Chondrocyte (in vitro differentiated cells): Measurements from ENCODE around the gene KCNJ10. TPM values are rescaled to one million over a fixed set of nuclear protein-coding genes. Genes with fewer than 3 reads are reported as not detected.

ENCODE experiments used
- DNase-seq: peaks from one replicate; pipeline ENCODE4 v3.0.0; 2021; ENCODE audit warnings: mixed read lengths, low spot score
- H3K27ac Mint-ChIP-seq: one replicate; pipeline ENCODE4 v1.8.0; 2021; ENCODE audit warnings: mild to moderate bottlenecking, moderate library complexity, mixed read lengths; ENCODE audit not compliant: unreplicated experiment
- H3K27me3 Mint-ChIP-seq: 2 replicates; pipeline ENCODE4 v1.8.0; 2021; ENCODE audit warnings: low read depth, mixed read lengths
- H3K36me3 Mint-ChIP-seq: 2 replicates; pipeline ENCODE4 v1.8.0; 2021; ENCODE audit warnings: low read depth, mixed read lengths
- H3K4me1 Mint-ChIP-seq: 2 replicates; pipeline ENCODE4 v1.8.0; 2021; ENCODE audit warnings: low read depth, mild to moderate bottlenecking, mixed read lengths
- H3K4me3 Mint-ChIP-seq: one replicate; pipeline ENCODE4 v1.8.0; 2021; ENCODE audit warnings: mild to moderate bottlenecking, moderate library complexity, mixed read lengths; ENCODE audit not compliant: unreplicated experiment
- H3K9me3 Mint-ChIP-seq: 2 replicates; pipeline ENCODE4 v1.8.0; 2021; ENCODE audit warnings: low read depth, mixed read lengths
- CTCF ChIP-seq: fragments of 200-600 bp; sonication (generic); IDR thresholded peaks from 2 replicates; pipeline ENCODE4 v1.5.0; 2021; ENCODE audit warnings: antibody characterized with exemption, mild to moderate bottlenecking, moderate library complexity
- total RNA-seq: library from RNA; stranded (reverse); gene quantifications from 3 replicates; pipeline ENCODE4 v1.2.1, GENCODE V29; 2021

KCNJ10 gene
- total RNA-seq, 1 donor from 2014 or later: not detected

GRCh38 chr1:160076295-160076694 lies 6.3 kb upstream of the KCNJ10 start:
- no peaks in the 10 kb centered on the region for H3K9me3 Mint-ChIP-seq
- no peak for TF ChIP-seq CTCF
- no peaks in the 10 kb centered on the region for H3K36me3 Mint-ChIP-seq
- H3K4me3 Mint-ChIP-seq: no peak overlapping the region
- peak; percentile 13 for DNase-seq
- H3K27ac Mint-ChIP-seq: no peak overlapping the region
- H3K4me1 Mint-ChIP-seq: peaks cover 5% of the 10 kb centered on the region
- peaks cover 59% of the 10 kb centered on the region for H3K27me3 Mint-ChIP-seq

- no peaks in the 10 kb centered on the region for H3K9me3 Mint-ChIP-seq
- H3K27ac Mint-ChIP-seq: no peak overlapping the region
- no peak for DNase-seq
- no peak overlapping the region for H3K4me3 Mint-ChIP-seq
- peaks cover 55% of the 10 kb centered on the region for H3K27me3 Mint-ChIP-seq
- H3K36me3 Mint-ChIP-seq: no peaks in the 10 kb centered on the region
- H3K4me1 Mint-ChIP-seq: peaks cover under 1% of the 10 kb centered on the region
- TF ChIP-seq CTCF: no peak
Measured at GRCh38 chr1:160075836-160076235, 5.9 kb upstream of the KCNJ10 start.

GRCh38 chr1:160074865-160075264 lies 4.9 kb upstream of the KCNJ10 start:
- Mint-ChIP-seq H3K9me3 (no peaks in the 10 kb centered on the region), H3K27me3 (peaks cover 54% of the 10 kb centered on the region), H3K36me3 (no peaks in the 10 kb centered on the region), H3K27ac (no peak overlapping the region), H3K4me1 (peaks cover 7% of the 10 kb centered on the region), H3K4me3 (no peak overlapping the region)
- no peak for DNase-seq
- TF ChIP-seq CTCF: no peak

GRCh38 chr1:160071289-160071688 lies 1.3 kb upstream of the KCNJ10 start:
- Mint-ChIP-seq H3K4me1 (peaks cover 11% of the 10 kb centered on the region), H3K4me3 (no peak overlapping the region), H3K36me3 (no peaks in the 10 kb centered on the region), H3K27me3 (peaks cover 53% of the 10 kb centered on the region), H3K9me3 (no peaks in the 10 kb centered on the region), H3K27ac (no peak overlapping the region)
- DNase-seq: no peak
- no peak for TF ChIP-seq CTCF

- no peak for TF ChIP-seq CTCF
- H3K9me3 Mint-ChIP-seq: no peaks in the 10 kb centered on the region
- H3K4me3 Mint-ChIP-seq: peak overlapping the region; percentile 85
- DNase-seq: peak; percentile 90
- no peaks in the 10 kb centered on the region for H3K36me3 Mint-ChIP-seq
- H3K27ac Mint-ChIP-seq: no peak overlapping the region
- H3K4me1 Mint-ChIP-seq: peaks cover 11% of the 10 kb centered on the region
- H3K27me3 Mint-ChIP-seq: peaks cover 56% of the 10 kb centered on the region
Measured at GRCh38 chr1:160070243-160071163, 543 bp upstream of the KCNJ10 start.
